ENCODE measurements around the gene SNX33. TPM values are rescaled to one million over a fixed set of nuclear protein-coding genes. Genes with fewer than 3 reads are reported as not detected.
A peak's percentile ranks its signal among the peaks of the same experiment; 100 is the strongest.

The SNX33 gene
- total RNA-seq, 1 donor from 2014 or later = 13.3 TPM

DNA sequence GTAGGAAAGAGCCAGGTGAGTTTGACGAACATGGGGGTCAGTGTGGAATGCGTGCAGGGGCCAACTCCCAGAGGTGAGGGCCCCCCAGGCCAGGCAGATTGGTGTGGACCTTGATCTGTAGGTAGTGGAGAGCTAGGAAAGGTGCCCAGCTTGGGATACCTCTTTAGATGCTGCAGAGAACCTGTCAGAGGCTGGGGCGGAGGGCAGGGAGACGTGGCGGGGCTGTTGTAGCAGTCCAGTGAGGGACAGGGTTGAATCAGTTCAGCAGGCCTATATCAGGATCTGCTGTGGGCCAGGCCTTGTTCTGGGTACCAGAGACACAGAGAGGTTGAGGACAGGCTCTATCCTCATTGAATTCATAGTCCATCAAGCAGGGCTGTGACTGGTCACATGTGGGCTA is 8.6 kb downstream of the SNX33 start:
- intact Hi-C loops (cut with DNase I) = no loop called here
- DNase-seq (ENCODE audit: missing footprints) (peak; percentile 57), ATAC-seq (no peak)

DNA sequence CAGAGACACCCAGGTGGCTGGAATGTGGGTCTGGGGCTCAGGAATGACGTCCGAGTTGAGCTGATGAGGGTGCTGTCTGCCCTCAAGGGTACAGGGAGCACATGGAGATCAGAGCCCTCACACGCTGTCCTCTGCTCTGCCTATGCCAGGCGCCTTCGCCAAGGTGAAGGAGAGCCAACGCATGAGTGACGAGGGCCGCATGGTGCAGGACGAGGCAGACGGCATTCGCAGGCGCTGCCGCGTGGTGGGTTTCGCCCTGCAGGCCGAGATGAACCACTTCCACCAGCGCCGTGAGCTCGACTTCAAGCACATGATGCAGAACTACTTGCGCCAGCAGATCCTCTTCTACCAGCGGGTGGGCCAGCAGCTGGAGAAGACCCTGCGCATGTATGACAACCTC is 9.1 kb downstream of the SNX33 start:
- no peak for ATAC-seq
- intact Hi-C loops (cut with DNase I) = no loop called here
- no peak for DNase-seq (ENCODE audit: missing footprints)

DNA sequence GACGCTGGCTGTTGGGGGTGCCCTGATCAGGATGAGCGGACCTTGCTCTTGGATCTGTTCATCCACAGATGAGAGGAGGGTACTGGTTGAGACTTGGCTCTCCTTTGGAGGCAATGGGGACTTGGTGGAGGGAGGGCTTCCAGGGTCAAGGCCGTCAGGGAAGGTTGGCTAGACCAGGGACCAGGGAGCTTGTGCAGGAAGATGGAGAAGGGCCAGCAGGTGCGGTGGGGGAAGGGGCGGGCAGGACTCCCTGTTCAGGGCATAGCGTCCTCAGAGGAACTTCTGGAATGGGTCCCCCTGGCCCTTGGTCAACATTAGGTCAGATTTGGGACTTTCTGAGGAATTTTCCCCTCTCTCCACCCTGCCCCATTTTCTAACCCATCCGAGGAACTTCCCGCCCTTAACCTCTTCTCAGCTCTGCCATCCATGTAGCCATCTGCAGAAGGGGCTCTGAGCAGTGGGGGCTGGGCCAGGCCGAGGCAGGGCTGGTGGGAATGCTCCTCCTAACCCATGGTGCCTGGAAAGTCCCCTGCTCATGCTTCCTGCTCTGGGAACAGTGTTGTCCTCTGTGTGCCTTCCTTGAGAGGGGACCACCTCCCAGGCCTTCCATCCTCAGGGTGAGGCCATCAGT is 11.5 kb downstream of the SNX33 start:
- intact Hi-C loops (cut with DNase I) = no loop called here
- ATAC-seq = no peak
- peak; percentile 64 for DNase-seq (ENCODE audit: missing footprints)

DNA sequence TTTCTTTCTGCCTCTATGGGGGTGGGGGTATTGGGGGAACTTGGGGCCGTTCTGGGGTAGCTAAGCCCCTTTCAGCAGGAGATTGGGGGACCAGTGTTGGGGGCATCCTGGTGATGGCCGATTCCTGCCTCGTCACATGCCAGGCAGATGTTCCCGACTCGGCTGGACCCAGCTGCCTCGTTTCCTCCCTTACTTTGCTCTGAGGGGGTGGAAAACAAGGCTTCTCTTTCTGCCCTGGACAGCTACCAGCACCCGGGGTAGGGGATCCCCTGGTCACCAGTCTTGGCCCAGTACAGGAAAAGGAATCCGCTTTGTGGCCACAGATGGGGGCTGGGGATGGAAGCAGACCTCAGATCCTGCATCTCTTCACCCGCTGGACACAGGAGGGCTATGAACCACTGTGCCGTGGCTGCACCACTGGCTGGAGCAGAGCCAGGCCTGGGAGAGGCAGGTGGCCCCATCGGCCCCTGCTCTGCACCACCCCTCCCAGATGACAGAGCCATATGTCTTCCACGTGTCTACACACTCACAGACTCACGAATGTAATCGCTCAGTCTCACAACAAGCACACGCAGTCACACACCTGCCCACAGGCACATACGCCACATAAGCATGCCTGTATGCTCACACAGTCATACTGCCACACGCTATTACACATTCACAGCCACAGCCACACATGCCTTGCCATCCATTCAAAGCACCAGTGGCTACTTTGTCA is 12.4 kb downstream of the SNX33 start:
- intact Hi-C loops (cut with DNase I) = no loop called here
- DNase-seq (ENCODE audit: missing footprints) (no peak), ATAC-seq (no peak)

DNA sequence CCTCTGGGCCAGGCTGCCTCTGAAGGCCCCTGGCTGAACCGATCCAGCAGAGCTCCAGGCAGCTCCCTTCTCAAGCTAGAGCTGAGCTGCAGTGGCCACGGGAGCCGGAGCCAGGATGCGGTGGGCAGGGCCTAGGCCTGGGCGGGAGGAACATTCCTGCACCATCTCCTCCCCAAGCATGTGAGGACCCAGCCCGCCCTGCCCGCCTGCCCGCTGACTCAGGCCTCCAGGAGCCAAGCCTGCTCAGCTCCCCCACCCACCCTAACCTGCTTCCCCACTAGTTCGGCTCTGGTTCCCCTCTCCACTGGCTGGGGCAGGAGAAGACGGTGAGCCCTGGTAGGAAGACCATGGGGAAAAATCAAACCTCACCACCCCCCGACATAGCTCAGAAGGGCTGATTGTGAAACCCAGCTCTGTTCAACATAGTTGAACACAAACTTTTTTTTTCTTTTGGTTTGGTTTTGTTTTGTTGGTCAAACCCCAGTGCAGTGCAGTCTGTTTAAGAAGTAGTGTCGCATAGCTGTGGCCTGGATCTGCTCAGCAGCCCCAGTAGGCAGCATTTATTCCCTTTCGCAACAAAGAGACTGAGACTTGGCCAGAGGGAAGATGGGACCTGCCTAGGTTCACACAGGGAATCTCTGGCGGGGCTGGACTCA is 13.5 kb downstream of the SNX33 start:
- DNase-seq (ENCODE audit: missing footprints) (peak; percentile 92), ATAC-seq (peak; percentile 93)
- intact Hi-C loops (cut with DNase I) = no loop called here

- intact Hi-C loops (cut with DNase I) = no loop called here
- DNase-seq (ENCODE audit: missing footprints) (no peak), ATAC-seq (no peak)
Observed at GRCh38 chr15:75661756-75662140, 14.0 kb downstream of the SNX33 start.

DNA sequence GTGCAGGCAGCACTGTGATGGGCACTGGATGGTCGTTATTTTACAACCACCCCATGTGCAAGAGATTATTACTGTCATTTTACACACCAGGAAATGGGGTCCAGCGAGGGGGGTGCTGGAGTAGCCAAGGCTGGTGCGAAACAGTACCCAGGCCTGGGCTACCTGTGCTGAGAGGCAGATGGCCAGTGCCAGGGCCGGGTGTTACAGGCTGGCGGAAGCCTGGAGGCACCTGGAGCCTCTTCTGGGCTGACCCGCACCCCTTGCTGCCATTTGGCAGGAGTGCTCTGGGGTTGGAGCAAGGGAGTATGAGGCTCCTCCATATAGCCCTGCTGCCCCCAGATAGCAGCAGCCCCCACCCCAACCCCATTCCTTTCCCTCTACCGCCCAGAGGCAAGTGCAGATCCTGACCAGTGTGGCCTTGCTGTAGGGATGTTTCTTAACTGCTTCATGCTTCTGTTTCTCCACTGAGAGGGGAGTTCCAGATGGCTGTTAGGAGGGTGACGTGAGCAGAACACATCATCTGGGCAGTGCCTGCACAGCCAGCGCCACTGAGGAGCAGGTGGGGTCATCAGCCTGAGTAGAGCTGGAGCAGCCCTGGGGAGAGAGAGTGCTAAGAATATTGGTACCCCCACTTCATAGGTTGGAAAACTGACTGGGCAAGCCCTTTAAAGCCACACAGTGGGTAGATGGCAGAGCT is 15.3 kb downstream of the SNX33 start:
- ATAC-seq = no peak
- DNase-seq (ENCODE audit: missing footprints) = no peak
- intact Hi-C loops (cut with DNase I) = no loop called here

DNA sequence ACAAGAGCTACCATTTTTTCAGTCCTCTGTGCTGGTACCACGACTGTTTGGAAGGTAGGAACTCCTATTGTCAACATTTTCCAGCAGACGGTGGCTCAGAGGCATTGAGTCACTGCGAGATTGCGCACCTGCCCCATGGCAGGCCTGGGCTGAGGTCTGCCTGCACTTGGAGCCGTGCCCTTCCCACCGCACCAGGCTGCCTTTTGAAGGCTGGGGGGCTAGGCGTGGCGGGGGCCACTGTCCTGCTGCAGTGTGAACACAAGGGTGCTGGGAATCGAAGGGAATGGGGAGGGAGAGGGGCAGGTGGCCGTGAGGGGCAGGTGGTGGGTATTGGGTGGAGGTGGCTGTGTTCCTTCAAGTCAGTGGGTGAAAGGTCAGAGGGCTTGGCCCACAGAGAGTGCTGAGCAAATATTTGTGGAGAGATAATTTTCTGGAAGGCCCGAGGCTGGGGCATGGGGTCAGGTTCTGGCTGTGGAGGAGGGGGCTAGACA is 16.3 kb downstream of the SNX33 start:
- no peak for DNase-seq (ENCODE audit: missing footprints)

DNA sequence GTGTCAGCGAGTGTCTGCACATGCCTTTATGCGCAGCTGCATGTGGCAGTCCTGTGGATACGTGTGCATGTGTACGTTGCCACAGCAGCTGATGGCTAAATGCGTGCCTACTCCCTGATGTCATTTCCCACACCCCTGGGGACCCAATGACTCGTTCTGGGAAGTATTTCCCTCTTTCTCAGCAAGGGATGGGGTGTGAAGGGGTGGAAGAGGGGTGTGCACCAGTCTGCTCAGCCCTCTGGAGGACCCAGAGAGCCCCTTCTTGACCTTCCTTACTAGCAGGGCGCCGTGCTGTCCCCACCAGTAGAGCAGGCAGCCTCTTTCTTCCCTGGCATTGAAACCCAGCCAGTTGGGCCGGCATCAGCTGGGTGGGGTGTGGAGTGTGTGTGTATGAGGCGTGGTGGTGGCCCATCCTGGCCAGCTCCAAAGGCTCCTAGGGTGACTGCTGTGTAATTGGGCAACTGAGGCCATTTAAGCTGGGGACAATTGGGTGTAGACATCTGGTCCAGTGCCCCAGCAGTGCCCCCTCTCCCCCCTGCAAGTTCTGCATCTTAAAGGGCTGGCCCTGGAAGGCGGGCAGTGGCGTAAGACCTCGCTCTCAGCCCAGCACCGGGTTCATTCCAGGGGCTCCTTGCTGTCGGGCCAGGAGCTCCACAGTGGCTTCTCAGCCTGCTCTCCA is 19.2 kb downstream of the SNX33 start:
- no peak for DNase-seq (ENCODE audit: missing footprints)
- intact Hi-C loops (cut with DNase I) = no loop called here
- peak; percentile 61 for ATAC-seq

More for the DNA sequence above, 16.3 kb downstream of the SNX33 start:
- intact Hi-C loops (cut with DNase I) = no loop called here
- ATAC-seq = no peak

DNA sequence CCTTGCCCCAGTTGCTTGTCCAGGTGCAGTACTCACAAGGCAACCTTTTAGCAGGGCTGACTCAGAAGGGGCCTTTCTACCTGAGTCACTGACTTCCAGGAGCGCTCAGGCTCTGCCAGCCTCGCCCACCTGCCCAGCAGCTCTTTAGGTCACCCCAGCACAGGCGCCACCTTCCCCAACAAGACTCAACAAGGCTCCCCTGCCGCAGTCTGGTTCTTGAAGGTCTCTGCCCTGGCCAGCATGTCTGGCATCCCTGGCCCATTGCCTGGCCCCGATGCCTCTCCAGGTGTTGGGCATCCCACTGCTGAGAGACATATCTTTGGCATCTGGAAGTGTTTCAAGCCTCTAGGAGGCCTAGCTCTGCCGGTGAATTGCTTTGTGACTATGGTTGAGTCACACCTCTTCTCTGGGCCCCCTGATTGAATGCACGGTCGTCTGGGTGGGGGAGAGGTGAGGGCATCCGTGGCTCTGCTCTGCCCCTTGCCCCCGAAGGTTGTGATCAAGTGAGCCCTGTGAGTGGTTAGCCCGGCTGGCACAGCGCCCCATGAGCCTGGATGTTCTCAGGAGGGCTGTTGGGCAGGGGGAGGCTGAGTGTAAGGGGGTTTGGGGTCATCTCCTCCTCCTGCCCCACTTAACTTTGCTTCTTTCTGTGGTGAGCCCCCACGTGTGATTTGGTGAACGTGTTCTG is 21.6 kb downstream of the SNX33 start:
- no peak for ATAC-seq
- intact Hi-C loops (cut with DNase I) = no loop called here
- no peak for DNase-seq (ENCODE audit: missing footprints)

DNA sequence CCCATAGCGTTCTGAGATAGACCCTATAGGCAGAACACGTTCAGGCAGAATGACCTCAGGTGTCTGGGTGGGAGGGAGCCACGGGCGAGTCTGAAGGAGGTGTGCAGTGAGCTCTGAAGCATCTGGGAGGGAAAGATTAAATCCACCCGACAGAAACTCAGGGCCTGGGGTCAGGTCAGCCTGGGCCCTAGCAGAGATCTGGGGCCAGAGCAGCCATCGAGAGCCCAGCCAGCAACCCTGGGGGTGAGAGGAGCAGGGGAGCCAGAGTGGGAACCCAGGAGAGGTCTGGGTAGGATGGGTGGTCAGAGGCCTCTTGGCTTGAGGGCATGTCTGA is 22.1 kb downstream of the SNX33 start:
- no peak for DNase-seq (ENCODE audit: missing footprints)
- intact Hi-C loops (cut with DNase I) = no loop called here
- no peak for ATAC-seq

GRCh38 chr15:75671730-75672602 is 24.3 kb downstream of the SNX33 start:
- ATAC-seq = no peak
- intact Hi-C loops (cut with DNase I) = no loop called here
- DNase-seq (ENCODE audit: missing footprints) = no peak

- intact Hi-C loops (cut with DNase I) = no loop called here
- DNase-seq (ENCODE audit: missing footprints) (no peak), ATAC-seq (peak; percentile 36)
Observed at GRCh38 chr15:75672646-75673425, 25.1 kb downstream of the SNX33 start.

DNA sequence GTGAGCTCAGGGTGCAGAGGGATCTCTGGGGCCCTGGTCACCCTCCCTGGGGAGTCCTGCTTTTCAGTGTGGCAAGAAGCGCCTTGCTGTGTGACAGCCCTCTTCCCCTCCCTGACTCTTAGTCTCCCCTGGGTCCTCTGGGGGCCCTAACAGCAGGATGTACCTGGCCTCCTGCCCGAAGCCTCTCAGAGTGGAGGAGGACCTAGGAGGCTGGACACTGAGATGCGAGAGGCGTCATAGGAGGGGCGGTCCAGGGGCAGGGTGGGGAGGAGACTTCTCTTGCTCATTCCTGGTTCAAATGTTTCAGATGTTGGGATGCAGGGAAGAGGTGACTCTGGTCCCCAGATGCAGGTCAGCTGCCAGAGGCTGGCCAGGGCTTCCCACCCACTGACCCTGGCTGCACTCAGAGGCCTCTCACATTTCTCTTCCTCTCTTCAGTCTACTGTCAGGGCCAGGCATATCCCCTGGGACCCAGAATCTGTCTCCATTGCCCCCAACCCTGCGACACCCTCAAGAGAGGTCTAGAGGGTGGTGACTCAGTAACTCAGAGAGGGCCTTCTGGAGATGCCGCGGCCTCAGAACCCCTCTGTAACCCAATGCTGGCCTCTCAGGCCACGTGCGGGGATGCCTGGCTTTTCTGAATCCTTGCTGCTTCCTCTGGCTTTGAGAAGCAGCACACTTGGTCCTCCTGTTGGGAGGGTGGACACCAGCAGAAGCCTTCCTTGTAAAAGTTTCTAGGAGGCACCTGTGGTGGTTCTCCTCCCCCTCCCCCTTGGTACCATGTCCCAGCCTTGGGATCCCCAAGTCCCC is 25.9 kb downstream of the SNX33 start:
- ATAC-seq (peak; percentile 84), DNase-seq (ENCODE audit: missing footprints) (peak; percentile 92)
- intact Hi-C loops (cut with DNase I) = loop anchor here (2.0 kb wide), 1 partner anchor 35 kb away; no protein-coding TSS in a partner anchor

GRCh38 chr15:75674366-75674765 is 26.7 kb downstream of the SNX33 start:
- intact Hi-C loops (cut with DNase I) = loop anchor here (2.0 kb wide), 1 partner anchor 36 kb away; no protein-coding TSS in a partner anchor
- ATAC-seq (no peak), DNase-seq (ENCODE audit: missing footprints) (no peak)

Measured in Right ventricle myocardium inferior (tissue), 1 donor.